ENCODE data around the gene ANKLE2.
"Not testable (repeated sequence)": the region's sequence is repeated elsewhere in the genome, so short reads cannot be mapped to it uniquely, and the experiment has no call there.

The ANKLE2 gene

GRCh38 chr12:132718644-132719043 lies 43.0 kb downstream of the ANKLE2 start:
- no peak for DNase-seq

GRCh38 chr12:132717531-132718387 lies 43.9 kb downstream of the ANKLE2 start:
- no peak for DNase-seq

- DNase-seq = no peak
These were observed 44.6 kb downstream of the ANKLE2 start for GRCh38 chr12:132717011-132717410.

GRCh38 chr12:132716356-132716755 lies 45.3 kb downstream of the ANKLE2 start:
- no peak for DNase-seq

- DNase-seq = no peak
These were observed 45.8 kb downstream of the ANKLE2 start for GRCh38 chr12:132715874-132716273.

DNA sequence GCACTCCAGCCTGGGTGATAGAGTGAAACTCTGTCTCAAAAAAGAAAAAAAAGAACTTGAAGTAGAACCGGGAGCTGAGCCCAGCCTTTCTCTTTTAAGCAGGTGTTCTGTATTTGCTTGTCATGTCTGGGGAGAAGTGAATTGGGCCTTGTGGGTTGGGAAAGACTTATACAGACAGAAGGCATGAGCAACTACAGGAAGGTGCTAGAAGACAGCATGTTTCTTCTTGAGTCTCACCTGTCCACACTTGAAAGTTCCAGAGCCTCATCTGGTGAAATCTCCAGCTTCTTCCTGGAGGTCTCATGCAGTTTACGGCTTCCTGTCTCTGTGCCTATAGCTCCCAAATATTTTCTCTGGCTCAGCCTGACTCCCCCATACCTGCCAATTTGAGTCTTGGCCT lies 48.5 kb downstream of the ANKLE2 start:
- DNase-seq = no peak

DNA sequence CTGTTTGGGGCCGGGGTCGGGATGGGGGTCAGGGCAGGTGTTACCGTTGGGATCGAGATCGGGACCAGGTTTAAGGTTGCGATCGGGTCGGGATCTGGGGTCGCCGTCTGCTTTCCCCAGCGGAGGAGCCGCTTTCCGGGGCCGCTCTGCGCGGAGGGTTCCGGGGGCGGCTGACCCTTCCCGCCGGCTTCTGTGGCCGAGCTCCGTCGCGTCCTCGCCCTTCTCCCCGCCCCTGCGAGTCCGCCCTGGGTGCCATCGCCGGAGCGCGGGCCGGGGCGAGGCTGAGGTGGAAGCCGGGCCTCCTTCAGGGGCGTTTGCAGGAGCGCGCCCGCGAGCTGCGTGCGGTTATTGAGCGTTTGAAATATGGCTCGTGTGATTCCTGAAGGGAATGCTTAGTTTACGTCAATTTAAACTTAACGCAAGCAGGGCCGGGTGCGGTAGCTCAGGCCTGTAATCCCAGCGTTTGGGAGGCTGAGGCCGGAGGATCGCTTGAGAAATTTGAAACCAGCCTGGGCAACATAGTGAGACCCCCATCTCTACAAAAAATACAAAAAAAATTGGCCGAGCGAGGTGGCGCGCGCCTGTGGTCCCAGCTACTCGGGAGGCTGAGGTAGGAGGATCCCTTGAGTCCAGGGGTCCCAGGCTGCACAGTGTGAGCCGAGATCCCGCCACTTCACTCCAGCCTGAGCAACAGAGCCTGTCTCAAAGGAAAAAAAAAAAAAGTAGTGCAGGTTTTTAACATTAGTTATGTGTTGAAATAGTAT lies 50.4 kb downstream of the ANKLE2 start:
- no peak for DNase-seq

DNA sequence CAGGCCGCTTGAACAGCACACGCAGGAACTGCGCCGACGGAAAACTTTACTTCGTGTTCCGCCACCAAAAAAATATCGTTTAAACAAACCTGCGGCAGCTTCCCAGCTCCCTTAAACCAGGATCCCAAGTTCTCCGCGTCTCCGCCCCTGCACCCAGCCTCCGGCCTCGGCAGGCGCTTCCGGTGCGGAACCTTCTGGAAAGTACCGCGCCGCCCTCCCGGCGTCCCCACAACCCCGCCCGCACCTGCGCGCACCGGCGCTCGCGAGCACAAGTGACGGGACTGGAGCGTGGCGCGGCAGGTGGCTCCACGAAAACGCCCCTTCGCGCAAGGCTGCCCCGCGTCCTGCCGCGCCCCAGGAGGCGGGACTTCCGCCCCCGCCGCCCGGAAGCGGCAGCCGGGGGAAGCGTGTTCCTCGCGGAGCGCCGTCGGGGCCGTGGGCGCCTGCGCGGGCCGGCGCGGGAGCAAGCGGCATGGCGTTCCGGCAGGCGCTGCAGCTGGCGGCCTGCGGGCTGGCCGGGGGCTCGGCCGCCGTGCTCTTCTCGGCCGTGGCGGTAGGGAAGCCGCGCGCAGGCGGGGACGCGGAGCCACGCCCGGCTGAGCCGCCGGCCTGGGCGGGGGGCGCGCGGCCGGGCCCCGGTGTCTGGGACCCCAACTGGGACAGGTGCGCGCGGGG lies 51.1 kb downstream of the ANKLE2 start, which contains the start of gene PGAM5:
Gene PGAM5 (plus strand): TSS at position 438 of the 675 bp plus-strand sequence. CDS start 35 bp downstream, at position 473.
- peak; percentile 93 to 95 for DNase-seq

DNA sequence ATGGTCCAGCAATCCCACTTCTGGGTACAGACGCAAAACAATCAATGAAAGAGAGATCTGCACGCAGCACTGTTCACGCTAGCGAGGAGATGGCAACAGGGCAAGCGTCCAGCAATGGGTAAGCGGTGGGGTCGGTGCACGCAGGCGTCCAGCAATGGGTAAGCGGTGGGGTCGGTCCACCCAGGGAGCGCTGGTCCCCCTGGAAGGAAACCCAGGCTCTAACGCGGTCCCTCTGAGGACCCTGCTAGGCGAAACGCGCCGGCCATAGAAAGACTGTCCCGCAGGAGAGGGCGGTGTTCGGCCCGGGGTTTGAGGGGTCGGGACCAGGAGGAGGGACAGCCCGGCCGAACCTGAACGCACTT lies 51.6 kb downstream of the ANKLE2 start:
- peak in 1 of 2 donors; percentile 9 for DNase-seq

DNA sequence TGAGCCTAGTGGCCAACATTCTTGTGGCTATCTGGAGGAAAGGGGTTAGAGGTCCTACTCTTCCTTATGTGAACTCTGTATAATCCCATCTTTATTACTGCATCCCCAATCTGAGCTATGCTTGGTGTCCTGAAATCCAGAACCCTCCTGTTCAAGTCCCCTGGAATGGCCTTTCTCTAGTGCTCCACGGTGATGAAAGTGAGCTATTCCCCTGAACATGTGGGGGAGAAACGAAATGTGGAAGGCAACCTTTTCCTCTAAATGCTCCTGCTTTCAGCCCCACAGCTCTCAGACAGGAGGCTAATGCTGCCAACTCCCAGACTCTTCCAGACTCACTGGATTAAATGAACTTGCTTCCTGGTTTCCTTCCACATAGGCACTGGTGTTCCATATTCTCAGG lies 53.5 kb downstream of the ANKLE2 start:
- no peak for DNase-seq

GRCh38 chr12:132707241-132707640 lies 54.4 kb downstream of the ANKLE2 start:
- DNase-seq = no peak

DNA sequence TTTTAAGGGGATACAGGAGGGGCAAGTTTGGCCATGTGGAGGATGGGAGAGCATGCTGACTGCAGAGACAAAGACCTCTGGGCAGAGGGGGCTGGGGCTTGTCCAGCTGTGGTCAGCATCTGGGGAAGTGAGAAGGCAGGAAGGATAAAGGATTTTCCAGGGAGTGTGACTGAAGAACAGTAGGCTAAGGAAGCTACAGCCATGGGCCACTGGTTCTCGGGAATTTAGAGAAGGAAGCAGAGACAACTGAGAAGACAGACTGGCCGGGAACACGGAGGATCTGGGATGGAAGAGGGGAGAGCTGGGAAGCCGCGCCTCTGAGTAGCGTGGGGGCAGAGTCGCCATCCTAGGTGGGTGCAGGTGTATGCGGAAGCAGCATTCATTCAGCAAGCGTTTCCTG lies 58.0 kb downstream of the ANKLE2 start:
- DNase-seq = no peak

GRCh38 chr12:132702640-132703039 lies 59.0 kb downstream of the ANKLE2 start:
- no peak for DNase-seq

DNA sequence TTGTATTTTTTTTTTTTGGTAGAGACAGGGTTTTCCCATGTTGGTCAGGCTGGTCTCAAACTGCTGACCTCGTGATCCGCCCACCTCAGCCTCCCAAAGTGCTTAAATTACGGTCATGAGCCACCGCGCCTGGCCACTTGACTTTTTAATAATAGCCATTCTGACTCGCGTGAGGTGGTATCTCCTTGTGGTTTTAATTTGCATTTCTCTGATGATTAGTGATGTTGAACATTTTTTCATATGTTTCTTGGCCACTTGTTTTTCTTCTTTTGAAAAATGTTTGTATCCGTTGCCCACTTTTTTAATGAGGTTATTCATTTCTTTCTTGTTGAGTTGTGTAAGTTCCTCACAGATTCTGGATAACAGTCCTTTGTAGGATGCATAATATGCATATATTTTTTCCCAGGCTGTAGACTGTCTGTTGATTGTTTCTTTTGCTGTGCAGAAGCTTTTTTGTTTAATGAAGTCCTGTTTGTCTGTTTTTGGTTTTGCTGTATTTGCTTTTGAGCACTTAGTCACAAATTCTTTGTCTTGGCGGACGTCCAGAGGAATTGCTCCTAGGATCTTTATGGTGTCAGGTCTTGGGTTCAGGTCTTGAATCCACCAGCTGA lies 61.3 kb downstream of the ANKLE2 start:
- DNase-seq = no peak

GRCh38 chr12:132698341-132698740 lies 63.3 kb downstream of the ANKLE2 start:
- DNase-seq = no peak

GRCh38 chr12:132695431-132695830 lies 66.2 kb downstream of the ANKLE2 start:
- DNase-seq = no peak

GRCh38 chr12:132694888-132695287 lies 66.7 kb downstream of the ANKLE2 start:
- DNase-seq = not testable (repeated sequence)

- not testable (repeated sequence) for DNase-seq
These were observed 69.6 kb downstream of the ANKLE2 start for GRCh38 chr12:132692030-132692429.

DNA sequence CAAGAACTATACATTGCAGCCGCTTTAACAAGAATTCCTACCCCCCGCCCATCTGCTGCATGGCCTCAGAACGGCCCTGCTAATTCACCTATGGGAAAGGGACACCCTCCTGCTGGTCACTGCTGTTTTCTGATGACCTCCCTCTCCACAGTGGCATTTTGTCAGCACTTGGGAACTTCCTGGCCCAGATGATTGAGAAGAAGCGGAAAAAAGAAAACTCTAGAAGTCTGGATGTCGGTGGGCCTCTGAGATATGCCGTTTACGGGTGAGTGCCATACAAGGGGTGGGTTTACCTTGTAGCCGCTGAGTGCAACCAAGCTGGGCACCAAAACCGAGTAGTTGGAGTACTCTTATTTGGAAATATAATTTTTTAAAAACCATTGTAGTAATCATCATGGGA lies 71.5 kb downstream of the ANKLE2 start:
- no peak for DNase-seq

DNA sequence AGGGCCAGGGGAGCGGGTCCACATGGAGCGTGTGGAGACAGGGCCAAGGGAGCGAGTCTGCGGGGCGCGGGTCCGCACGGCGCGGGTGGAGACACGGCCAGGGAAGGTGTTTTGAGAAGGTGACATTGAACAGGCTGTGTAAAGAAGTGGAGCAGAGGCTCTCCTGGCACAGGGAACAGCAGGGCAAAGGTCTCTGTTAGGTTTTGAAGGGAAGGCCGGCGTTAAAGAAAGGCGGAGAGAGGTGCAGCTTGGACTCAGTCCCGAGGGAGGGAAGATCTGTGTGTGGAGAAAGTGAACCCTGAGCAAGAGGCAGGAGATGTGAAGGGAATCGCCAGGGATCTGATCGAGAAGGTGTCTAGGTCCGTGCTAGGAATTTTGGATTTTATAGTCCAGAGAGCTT lies 72.4 kb downstream of the ANKLE2 start:
- no peak for DNase-seq

GRCh38 chr12:132687211-132688164 lies 74.1 kb downstream of the ANKLE2 start, which contains the start of the genes POLE and PXMP2:
Gene POLE (minus strand): TSS chr12:132687342. CDS start chr12:132687315, 27 bp downstream.
Gene PXMP2 (plus strand): TSS chr12:132687587. CDS start chr12:132687671, 84 bp downstream.
- DNase-seq = peak; percentile 93 to 95

DNA sequence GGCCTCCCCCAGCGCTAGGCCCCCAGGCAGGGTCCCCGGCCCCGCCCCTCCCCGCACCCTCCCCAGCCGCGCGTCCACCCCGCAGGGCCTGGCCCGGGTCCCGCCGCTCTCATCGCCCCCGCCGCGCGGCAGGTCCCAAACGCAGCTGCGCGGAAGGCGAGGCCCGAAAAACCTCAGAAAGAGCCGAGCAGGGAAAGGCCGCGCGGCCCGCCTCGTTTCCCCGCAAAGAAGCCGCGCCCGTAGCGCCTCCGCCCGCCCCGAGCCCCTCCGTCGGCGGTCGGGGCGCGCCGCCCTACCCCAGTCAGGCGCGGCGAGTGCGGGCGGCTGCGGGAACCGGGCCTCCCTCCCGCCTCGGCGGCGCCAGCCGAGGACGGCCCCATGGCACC lies 74.8 kb downstream of the ANKLE2 start:
- no peak for DNase-seq
